HG03469 (cell line): Measurements from ENCODE around the gene KLHL24.
"Not testable (repeated sequence)": the region's sequence is repeated elsewhere in the genome, so short reads cannot be mapped to it uniquely, and the experiment has no call there.

Experiments
- ATAC-seq: cut with Tn5 transposase; IDR thresholded peaks from one replicate; pipeline ENCODE4 v1.9.1; 2021; ENCODE audit warnings: mild to moderate bottlenecking, moderate library complexity, moderate number of reproducible peaks; ENCODE audit not compliant: unreplicated experiment

The KLHL24 gene

DNA sequence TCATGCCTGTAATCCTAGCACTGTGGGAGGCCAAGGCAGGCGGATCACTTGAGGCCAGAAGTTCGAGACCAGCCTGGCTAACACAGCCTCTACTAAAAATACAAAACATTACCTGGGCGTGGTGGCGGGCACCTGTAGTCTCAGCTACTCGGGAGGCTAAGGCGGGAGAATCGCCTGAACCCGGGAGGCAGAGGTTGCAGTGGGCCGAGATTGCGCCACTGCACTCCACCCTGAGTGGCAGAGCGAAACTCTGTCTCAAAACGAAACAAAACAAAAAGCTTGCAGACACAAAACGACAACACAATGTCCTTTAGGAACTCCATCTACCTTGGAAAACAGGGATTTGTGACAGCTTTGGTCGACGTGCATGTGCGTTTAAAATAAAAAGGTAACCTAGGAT is 716 bp upstream of the KLHL24 start:
- ATAC-seq = no peak

DNA sequence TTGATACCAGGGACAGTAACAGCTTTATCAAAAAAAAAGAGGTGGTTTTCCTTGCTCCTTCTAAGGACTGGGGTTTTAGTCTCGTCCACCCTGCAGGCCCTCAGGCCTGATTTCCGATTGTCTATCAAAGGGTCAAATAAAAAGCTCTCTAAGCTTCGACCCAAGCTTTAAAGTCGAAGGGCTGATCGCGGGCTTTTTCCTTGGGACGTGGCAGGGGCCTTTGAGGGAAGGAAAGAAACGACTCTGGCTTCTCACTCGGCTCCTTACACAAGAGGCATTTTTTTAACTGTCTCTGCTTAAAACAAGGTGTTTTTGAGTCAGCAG is 354 bp upstream of the KLHL24 start:
- no peak for ATAC-seq

DNA sequence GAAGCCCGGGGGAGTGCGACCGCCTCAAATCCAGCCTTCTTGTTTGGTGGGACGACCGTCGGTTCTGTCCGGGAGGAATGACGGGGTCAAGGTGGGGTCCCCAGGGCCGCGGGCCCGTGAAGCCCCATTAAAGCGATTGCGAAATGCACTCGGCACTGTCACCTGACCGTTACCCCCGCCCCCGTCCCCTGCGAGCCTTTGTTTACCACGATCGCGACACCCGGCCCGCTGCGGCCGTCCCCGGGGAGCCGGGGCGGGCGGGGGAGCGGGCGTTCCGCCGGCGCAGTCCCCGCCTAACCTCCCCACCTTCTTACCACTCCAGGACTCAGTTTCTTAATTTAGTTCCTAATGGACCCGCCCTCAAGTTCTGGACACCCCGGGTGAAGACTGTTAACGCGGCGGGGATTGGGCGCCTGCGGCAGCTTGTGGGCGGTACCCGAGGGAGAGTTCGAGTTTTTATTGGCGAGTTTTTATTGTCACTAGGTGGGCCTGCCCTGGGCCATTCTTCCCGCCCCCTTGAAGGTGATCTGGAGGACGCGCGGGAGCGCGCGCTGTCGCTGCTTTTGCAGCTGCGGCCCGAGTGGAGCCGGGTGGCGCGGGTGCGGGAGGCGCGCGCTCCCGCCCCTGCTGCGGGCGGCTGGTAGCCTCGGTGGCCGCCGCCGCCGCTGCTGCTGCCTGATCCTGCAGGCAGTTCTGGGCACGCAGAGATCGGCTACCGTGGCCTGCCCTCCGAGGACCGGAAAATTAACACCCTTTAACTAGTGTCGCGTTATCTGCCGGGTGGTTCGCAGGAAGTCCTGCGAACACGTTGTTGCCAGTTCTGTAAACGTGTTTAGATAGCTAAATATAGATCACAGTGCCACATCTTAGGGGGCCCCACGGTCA is 1.0 kb downstream of the KLHL24 start:
- peak; percentile 62 for ATAC-seq

DNA sequence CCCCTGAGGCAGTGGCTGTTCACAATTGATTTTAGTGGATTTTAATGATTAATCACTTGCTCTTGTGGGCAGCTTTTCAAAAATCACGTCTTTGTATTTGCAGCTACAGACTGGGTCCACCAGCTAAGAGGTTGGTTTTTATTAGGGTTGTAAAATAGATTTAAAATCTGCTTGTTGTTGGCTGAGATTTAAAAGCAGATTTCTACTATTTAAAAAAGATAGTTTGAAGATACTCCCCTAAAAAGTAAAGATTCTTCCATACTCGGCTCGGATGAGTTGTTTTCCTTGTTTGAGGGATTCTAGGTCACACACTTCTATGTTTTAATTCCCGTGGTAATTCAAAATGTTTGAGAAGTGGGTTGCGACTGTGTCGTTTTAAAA is 1.7 kb downstream of the KLHL24 start:
- ATAC-seq = no peak

DNA sequence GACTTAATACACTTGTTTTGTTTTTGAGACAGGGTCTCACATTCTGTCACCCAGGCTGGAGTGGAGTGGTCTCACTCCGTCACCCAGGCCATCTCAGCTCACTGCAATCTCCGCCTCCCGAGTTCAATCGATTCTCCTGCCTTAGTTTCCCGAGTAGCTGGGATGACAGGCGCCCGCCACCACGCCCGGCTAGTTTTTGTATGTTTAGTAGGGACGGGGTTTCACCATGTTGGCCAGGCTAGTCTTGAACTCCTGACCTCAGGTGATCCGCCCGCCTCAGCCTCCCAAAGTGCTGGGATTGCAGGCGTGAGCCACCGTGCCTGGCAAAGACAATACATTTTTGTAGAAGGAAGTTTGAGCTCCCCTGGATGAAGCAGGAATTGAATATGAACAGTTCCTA is 2.2 kb downstream of the KLHL24 start:
- not testable (repeated sequence) for ATAC-seq

DNA sequence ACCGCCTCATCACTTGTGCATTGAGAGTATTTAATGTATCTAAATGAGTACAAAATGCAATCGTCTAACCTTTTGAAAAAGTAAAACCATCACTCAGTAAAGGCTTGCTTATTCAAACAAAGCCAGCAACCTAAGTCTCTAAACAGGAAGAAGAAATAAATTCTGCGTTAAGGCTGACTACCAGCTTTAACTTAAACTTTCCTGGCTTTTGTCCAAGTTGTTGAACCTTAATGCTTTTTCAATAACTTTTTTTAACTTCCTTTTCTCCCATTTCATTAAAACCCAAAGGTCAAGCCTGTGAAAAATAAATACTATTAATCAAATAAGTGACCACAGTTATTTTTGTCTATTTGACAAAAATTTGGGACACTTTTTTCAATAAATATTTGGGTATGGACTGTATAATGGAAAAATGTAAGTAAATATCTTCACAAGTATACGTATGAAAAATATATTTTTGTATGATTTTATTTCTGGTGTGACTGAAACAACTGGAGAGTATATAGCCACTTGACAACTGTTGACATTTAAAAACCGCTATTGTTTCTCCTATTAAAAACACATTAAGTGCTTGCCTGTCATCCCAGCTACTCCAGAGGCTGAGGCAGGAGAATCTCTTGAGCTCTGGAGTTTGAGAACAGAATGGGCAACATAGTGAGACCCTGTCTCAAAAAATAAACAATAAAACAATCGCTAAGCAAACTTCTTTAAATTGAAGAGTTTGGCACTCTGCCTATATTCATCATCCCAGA is 2.9 kb downstream of the KLHL24 start:
- no peak for ATAC-seq

DNA sequence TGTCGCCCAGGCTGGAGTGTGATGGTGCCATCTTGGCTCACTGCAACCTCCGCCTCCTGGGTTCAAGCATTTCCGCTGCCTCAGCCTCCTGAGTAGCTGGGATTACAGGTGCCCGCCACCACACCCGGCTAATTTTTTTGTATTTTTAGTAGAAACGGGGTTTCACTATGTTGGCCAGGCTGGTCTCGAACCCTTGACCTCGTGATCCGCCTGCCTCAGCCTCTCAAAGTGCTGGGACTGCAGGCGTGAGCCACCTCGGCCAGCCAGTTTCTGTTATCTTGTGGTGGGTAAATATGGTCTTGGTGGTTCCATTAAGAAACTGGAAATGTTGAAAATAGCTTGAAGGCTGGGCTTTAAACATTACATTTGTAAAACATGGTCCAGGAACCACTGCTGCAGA is 5.2 kb downstream of the KLHL24 start:
- not testable (repeated sequence) for ATAC-seq

- no peak for ATAC-seq
These were observed 6.5 kb downstream of the KLHL24 start for GRCh38 chr3:183641882-183642281.

DNA sequence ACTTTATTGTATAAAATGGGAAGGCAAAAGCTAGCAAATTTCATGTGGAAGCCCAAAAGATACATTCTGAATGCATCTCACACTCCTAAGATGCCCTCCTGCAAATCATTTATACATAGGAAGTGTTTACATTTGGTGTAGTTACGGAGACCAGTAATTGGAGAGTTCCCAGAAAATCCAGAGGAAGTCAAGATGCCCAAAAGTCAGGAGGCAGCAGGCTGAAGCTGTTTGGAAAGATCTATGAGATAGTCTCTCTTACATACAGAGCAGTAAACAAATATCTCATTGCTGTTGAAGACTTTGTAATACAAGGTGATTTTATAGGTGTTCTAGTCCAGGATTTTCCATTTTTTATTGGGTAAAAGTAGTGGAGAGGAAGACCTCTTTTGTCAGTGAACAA is 8.8 kb downstream of the KLHL24 start:
- no peak for ATAC-seq

DNA sequence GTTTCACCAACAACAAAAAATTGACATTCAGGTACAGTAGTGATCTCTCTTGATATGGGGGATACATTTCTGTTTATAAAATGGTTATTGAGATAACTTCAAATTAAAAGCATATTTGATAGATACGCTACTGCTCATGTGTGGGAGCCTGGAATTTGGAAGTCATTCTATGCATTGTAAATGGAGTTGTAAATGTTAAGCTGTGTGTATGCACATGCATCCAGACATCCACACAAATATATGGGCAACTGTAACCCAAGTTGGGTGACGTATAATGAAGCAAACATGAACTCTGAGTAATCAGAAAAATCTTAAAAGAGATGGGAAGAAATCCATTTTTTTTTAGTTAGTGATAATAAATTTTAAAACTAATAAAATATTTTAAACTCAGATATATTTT is 9.8 kb downstream of the KLHL24 start:
- no peak for ATAC-seq

DNA sequence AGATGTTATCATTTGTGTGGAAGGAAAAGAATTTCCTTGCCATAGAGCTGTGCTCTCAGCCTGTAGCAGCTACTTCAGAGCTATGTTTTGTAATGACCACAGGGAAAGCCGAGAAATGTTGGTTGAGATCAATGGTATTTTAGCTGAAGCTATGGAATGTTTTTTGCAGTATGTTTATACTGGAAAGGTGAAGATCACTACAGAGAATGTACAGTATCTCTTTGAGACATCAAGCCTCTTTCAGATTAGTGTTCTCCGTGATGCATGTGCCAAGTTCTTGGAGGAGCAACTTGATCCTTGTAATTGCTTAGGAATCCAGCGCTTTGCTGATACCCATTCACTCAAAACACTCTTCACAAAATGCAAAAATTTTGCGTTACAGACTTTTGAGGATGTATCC is 15.1 kb downstream of the KLHL24 start:
- ATAC-seq = no peak

GRCh38 chr3:183653209-183654064 is 18.0 kb downstream of the KLHL24 start:
- no peak for ATAC-seq

DNA sequence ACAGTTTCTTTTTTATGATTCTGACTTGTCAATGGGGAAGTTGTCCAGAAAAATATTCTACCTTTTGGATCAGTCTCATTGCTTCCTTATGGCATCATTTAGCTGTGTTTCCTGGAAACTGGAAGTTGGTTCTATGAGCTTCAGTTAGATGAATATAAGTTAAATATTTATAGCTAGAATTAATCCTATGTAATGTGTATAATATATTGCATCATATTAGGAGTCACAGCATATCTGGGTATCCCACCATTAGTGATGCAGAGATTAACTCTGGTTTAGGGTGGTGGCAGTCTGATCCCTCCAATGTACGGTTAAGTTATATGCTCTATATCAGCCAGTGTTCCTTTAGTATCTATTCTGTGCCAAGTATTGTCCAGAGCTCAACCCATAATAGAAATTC is 19.3 kb downstream of the KLHL24 start:
- ATAC-seq = no peak

DNA sequence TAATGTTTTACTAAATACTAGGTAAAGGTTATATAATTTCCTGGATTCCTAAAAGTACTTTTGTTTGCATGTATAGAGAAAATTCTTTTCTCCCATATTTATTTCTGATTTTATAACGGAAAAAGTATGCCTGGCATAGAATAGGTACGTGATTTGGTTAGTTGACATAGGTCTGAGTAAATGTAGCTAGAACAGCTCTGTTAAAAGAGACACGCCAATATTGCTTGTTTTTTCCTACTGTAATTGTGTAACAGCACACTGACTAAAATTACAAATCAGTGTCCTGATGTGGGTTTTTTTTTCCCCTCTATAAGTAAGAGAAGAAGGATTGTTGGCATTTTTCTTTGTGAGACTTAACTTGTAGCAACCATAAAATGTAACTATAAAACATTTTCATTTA is 26.7 kb downstream of the KLHL24 start:
- no peak for ATAC-seq

- no peak for ATAC-seq
These were observed 29.5 kb downstream of the KLHL24 start for GRCh38 chr3:183664913-183665381.

DNA sequence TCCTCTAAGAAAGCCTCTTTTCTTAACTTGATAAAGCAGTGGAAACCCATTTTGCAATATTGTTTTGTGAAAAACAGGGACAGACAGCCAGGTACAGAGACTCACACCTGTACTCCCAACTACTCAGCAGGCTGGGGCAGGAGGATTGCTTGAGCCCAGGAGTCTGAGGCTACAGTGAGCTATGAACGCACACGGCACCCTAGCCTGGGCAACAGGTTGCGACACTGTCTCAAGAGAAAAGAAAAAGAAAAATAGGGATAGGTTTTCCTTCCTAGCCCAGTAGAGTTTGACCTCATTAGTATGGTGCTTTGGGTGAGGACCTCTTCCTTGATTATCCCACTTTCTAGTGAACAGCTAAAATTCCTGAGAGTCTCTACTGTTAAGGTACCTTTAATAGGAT is 44.6 kb downstream of the KLHL24 start:
- no peak for ATAC-seq

DNA sequence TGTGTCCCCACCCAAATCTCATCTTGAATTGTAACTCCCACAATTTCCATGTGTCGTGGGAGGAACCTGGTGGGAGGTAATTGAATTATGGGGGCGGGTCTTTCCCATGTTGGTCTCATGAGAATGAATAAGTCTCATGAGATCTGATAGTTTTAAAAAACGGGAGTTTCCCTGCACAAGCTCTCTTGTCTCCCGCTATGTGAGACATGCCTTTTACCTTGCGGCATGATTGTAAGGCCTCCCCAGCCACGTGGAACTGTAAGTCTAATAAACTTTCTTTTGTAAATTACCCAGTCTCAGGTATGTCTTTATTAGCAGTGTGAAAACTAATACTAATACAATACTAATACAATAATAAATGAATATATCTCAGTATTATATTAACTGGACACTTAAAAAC is 52.3 kb downstream of the KLHL24 start:
- ATAC-seq = no peak

- no peak for ATAC-seq
These were observed 53.5 kb downstream of the KLHL24 start for GRCh38 chr3:183688874-183689273.

DNA sequence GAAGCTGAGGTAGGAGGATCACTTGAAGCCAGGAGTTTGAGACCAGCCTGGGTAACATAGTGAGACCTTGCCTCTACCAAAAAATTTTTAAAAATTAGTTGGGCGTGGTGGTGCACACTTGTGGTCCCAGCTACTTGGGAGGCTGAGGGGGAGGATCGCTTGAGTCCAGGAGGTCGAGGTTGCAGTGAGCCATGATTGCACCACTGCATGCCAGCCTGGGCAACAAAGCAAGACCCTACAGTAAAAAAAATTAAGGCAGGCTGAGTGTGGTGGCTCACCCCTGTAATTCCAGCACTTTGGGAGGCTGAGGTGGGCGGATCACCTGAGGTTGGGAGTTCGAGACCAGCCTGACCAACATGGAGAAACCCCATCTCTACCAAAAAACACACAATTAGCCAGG is 54.2 kb downstream of the KLHL24 start:
- ATAC-seq = not testable (repeated sequence)

DNA sequence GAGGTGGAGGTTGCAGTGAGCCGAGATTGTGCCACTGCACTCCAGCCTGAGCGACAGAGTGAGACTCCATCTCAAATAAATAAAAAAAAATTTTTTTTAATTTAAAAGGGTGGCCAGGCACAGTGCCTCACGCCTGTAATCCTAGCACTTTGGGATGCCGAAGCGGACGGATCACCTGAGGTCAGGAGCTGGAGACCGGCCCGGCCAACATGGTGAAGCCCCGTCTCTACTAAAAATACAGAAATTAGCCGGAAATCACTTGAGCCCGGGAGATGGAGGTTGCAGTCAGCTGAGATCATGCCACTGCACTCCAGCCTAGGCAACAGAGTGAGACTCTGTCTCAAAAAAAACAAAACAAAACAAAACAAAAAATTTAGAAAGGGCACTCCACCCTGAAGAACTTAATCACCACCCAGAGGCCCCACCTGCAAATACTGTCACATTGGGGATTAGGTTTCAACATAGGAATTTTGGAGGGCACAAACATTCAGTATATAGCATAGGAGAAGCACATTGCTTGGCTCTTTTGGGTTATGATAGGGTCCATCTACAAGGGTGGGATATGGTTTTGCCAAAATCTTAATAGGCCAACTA is 55.1 kb downstream of the KLHL24 start:
- ATAC-seq = no peak

DNA sequence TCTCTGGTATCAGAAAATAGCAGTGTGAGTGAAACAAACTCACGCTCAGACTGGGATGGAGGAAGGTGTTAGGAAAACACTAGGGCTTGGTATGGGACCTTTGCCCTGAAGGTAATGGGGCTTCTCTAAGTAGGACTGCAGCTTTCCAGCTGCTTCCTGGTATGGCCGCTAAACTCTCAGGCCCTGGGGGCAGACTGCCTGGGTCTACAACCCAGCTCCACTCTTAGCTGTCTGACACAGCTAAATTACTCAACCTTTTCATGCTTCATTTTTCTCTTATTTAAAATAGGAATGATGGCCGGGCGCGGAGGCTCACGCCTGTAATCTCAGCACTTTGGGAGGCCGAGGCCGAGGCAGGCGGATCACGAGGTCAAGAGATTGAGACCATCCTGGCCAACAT is 57.0 kb downstream of the KLHL24 start:
- no peak for ATAC-seq
